HEK293 (cell line): ENCODE results near the gene ADGRB3.

Source experiments
- CTCF ChIA-PET: fragments of 350-600 bp; formaldehyde crosslinking; extraction: SDS; loops from one replicate; lab custom pipeline; 2021; ENCODE audit warnings: antibody characterized with exemption; lab: Yijun Ruan, JAX
- POLR2A ChIA-PET: fragments of 300-600 bp; formaldehyde crosslinking; extraction: SDS; loops from one replicate; lab custom pipeline; 2020; ENCODE audit warnings: antibody characterized with exemption, inconsistent platforms; lab: Yijun Ruan, JAX
- H3K27ac ChIP-seq: fragments of 200-500 bp; sonication (Bioruptor generic); 2 replicates; pipeline ENCODE4 v1.5.1; 2014; ENCODE audit warnings: low read depth, low read length, control low read depth, inconsistent platforms; ENCODE audit errors: extremely low read depth
- H3K36me3 ChIP-seq, 2 experiments: fragments of 200-500 bp in 1 of 2; sonication (Bioruptor generic) in 1 of 2; 1 replicate in 1 of 2; 2 replicates in 1 of 2; pipeline ENCODE4 v1.5.1; 2014 to 2017; ENCODE audit warnings: inconsistent platforms in 2 of 2, low read length in 2 of 2; ENCODE audit not compliant: control insufficient read depth in 2 of 2, insufficient read depth in 1 of 2
- H3K4me1 ChIP-seq: fragments of 200-500 bp; sonication (Bioruptor generic); 2 replicates; pipeline ENCODE4 v1.5.1; 2014; ENCODE audit warnings: mild to moderate bottlenecking, low read length, inconsistent platforms; ENCODE audit not compliant: control insufficient read depth, insufficient read depth
- H3K4me3 ChIP-seq: 2 replicates; pipeline ENCODE4 v1.5.1; 2011; ENCODE audit warnings: low read depth, mild to moderate bottlenecking, control low read depth, low read length, moderate library complexity
- H3K9me3 ChIP-seq: fragments of 200-500 bp; sonication (Bioruptor generic); 2 replicates; pipeline ENCODE4 v1.5.1; 2014; ENCODE audit warnings: low read depth, low read length, inconsistent platforms; ENCODE audit not compliant: control insufficient read depth, insufficient read depth
- FEZF1 ChIP-seq: fragments of 450-650 bp; formaldehyde crosslinking; IDR thresholded peaks from 2 replicates; pipeline ENCODE4 v1.5.1; 2016; ENCODE audit warnings: missing biosample characterization, missing genetic modification characterization
- GLIS2 ChIP-seq: fragments of 450-650 bp; formaldehyde crosslinking; IDR thresholded peaks from 2 replicates; pipeline ENCODE4 v1.5.1; 2016; ENCODE audit warnings: missing biosample characterization, missing genetic modification characterization
- INSM2 ChIP-seq: fragments of 450-650 bp; formaldehyde crosslinking; IDR thresholded peaks from 2 replicates; pipeline ENCODE4 v1.5.1; 2016; ENCODE audit warnings: missing biosample characterization, missing genetic modification characterization
- PRDM1 ChIP-seq: fragments of 450-650 bp; formaldehyde crosslinking; IDR thresholded peaks from 2 replicates; pipeline ENCODE4; 2016; ENCODE audit warnings: missing biosample characterization, missing genetic modification characterization
- PRDM2 ChIP-seq: fragments of 450-650 bp; formaldehyde crosslinking; IDR thresholded peaks from 2 replicates; pipeline ENCODE4 v1.5.1; 2016; ENCODE audit warnings: missing biosample characterization, missing genetic modification characterization, borderline replicate concordance
- ZFHX2 ChIP-seq: fragments of 450-650 bp; formaldehyde crosslinking; conservative IDR thresholded peaks from 2 replicates; pipeline ENCODE4 v1.5.1; 2016; ENCODE audit warnings: missing biosample characterization, missing genetic modification characterization
- ZFP3 ChIP-seq: fragments of 450-650 bp; formaldehyde crosslinking; IDR thresholded peaks from 2 replicates; pipeline ENCODE4 v1.5.1; 2016; ENCODE audit warnings: low read depth, missing biosample characterization, missing genetic modification characterization
- ZNF140 ChIP-seq: fragments of 450-650 bp; formaldehyde crosslinking; IDR thresholded peaks from 2 replicates; pipeline ENCODE4 v1.5.1; 2016; ENCODE audit warnings: missing biosample characterization, missing genetic modification characterization
- ZNF2 ChIP-seq: fragments of 450-650 bp; formaldehyde crosslinking; IDR thresholded peaks from 2 replicates; pipeline ENCODE4 v1.5.1; 2016; ENCODE audit warnings: missing biosample characterization, missing genetic modification characterization
- ZNF214 ChIP-seq: fragments of 450-650 bp; formaldehyde crosslinking; IDR thresholded peaks from 2 replicates; pipeline ENCODE4 v1.5.1; 2017; ENCODE audit warnings: missing biosample characterization, mild to moderate bottlenecking, missing genetic modification characterization, borderline replicate concordance
- ZNF24 ChIP-seq: fragments of 450-650 bp; formaldehyde crosslinking; IDR thresholded peaks from 2 replicates; pipeline ENCODE4 v1.5.1; 2016; ENCODE audit warnings: missing biosample characterization, missing genetic modification characterization
- ZNF391 ChIP-seq: fragments of 450-650 bp; formaldehyde crosslinking; IDR thresholded peaks from 2 replicates; pipeline ENCODE4 v1.5.1; 2016; ENCODE audit warnings: low read depth, missing biosample characterization, missing genetic modification characterization, borderline replicate concordance
- ZNF426 ChIP-seq: fragments of 450-650 bp; formaldehyde crosslinking; IDR thresholded peaks from 2 replicates; pipeline ENCODE4 v1.5.1; 2017; ENCODE audit warnings: missing biosample characterization, missing genetic modification characterization, mild to moderate bottlenecking, inconsistent platforms, moderate library complexity
- ZNF449 ChIP-seq: fragments of 450-650 bp; formaldehyde crosslinking; IDR thresholded peaks from 2 replicates; pipeline ENCODE4 v1.5.1; 2017; ENCODE audit warnings: missing biosample characterization, mild to moderate bottlenecking, missing genetic modification characterization, moderate library complexity
- ZNF48 ChIP-seq: fragments of 450-650 bp; formaldehyde crosslinking; IDR thresholded peaks from 2 replicates; pipeline ENCODE4 v1.5.1; 2016; ENCODE audit warnings: missing biosample characterization, missing genetic modification characterization
- ZNF558 ChIP-seq: fragments of 450-650 bp; formaldehyde crosslinking; IDR thresholded peaks from 2 replicates; pipeline ENCODE4 v1.5.1; 2016; ENCODE audit warnings: missing biosample characterization, missing genetic modification characterization
- ZNF596 ChIP-seq: fragments of 450-650 bp; IDR thresholded peaks from 2 replicates; pipeline ENCODE4 v1.5.0; 2018; ENCODE audit warnings: missing biosample characterization, mild to moderate bottlenecking, missing genetic modification characterization, moderate library complexity
- ZNF623 ChIP-seq: fragments of 450-650 bp; formaldehyde crosslinking; IDR thresholded peaks from 2 replicates; pipeline ENCODE4 v1.5.1; 2016; ENCODE audit warnings: missing biosample characterization, missing genetic modification characterization
- ZNF701 ChIP-seq: fragments of 450-650 bp; formaldehyde crosslinking; IDR thresholded peaks from 2 replicates; pipeline ENCODE4 v1.5.1; 2016; ENCODE audit warnings: missing biosample characterization, missing genetic modification characterization
- ZNF707 ChIP-seq: fragments of 450-650 bp; formaldehyde crosslinking; IDR thresholded peaks from 2 replicates; pipeline ENCODE4 v1.5.1; 2016; ENCODE audit warnings: missing biosample characterization, missing genetic modification characterization
- ZNF785 ChIP-seq: fragments of 450-650 bp; formaldehyde crosslinking; IDR thresholded peaks from 2 replicates; pipeline ENCODE4 v1.5.1; 2016; ENCODE audit warnings: missing biosample characterization, missing genetic modification characterization
- ZNF843 ChIP-seq: fragments of 450-650 bp; formaldehyde crosslinking; IDR thresholded peaks from 2 replicates; pipeline ENCODE4 v1.5.1; 2016; ENCODE audit warnings: missing biosample characterization, missing genetic modification characterization
- ZSCAN30 ChIP-seq: fragments of 450-650 bp; IDR thresholded peaks from 2 replicates; pipeline ENCODE4 v1.5.1; 2018; ENCODE audit warnings: missing biosample characterization, mild to moderate bottlenecking, missing genetic modification characterization, moderate library complexity
- TF ChIP-seq, protein P1 (sequence below): fragments of 450-650 bp; formaldehyde crosslinking; IDR thresholded peaks from 2 replicates; pipeline ENCODE4 v1.5.1; 2016; ENCODE audit warnings: missing biosample characterization, missing genetic modification characterization
- TF ChIP-seq, protein P2 (sequence below): fragments of 450-650 bp; formaldehyde crosslinking; IDR thresholded peaks from 2 replicates; pipeline ENCODE4 v1.5.1; 2016; ENCODE audit warnings: missing biosample characterization, missing genetic modification characterization, low read depth

ADGRB3 gene

DNA sequence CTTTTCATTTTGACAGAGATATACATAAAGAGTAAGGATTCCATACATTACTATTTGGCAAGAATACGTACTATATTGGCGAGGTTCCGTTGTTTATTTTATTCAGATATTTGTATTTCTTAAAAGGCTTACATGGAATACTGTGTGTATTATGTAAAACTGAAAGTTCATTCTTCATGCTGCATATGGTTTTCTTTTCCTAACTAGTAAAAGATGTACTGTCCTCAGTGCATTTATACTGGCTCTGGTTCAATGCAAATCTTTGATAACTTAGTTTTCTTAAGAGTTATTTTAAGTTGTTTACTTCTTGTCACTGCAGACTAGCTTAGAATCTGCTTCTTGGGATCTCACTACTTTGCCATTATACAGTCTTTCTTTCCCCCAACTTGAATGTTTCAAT is 42.0 kb downstream of the ADGRB3 start (continued):
- TF ChIP-seq INSM2 (tag by site-specific recombination) (no peak), PRDM1 (tag by site-specific recombination) (no peak), ZNF558 (tag by site-specific recombination) (no peak), ZNF623 (no peak), ZNF843 (tag by site-specific recombination) (no peak), ZFHX2 (tag by site-specific recombination) (no peak), ZNF426 (tag by site-specific recombination) (no peak), ZNF48 (tag by site-specific recombination) (no peak), GLIS2 (tag by site-specific recombination) (no peak), ZNF449 (tag by site-specific recombination) (no peak), ZNF707 (tag by site-specific recombination) (no peak), ZNF701 (tag by site-specific recombination) (no peak)

- ChIA-PET POLR2A (no interaction called here), CTCF (no interaction called here)
- TF ChIP-seq, protein P1, sequence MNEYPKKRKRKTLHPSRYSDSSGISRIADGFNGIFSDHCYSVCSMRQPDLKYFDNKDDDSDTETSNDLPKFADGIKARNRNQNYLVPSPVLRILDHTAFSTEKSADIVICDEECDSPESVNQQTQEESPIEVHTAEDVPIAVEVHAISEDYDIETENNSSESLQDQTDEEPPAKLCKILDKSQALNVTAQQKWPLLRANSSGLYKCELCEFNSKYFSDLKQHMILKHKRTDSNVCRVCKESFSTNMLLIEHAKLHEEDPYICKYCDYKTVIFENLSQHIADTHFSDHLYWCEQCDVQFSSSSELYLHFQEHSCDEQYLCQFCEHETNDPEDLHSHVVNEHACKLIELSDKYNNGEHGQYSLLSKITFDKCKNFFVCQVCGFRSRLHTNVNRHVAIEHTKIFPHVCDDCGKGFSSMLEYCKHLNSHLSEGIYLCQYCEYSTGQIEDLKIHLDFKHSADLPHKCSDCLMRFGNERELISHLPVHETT (tag by site-specific recombination) = no peak
- no peak for TF ChIP-seq ZNF214 (tag by site-specific recombination)
- TF ChIP-seq ZNF596 (tag by site-specific recombination) = no peak
- no peak for TF ChIP-seq ZNF140 (tag by site-specific recombination)
- TF ChIP-seq ZFP3 = no peak
- no peak for TF ChIP-seq ZNF2 (tag by site-specific recombination)
- no peak for TF ChIP-seq ZNF391
- no peak for TF ChIP-seq FEZF1 (tag by site-specific recombination)
- TF ChIP-seq, protein P2, sequence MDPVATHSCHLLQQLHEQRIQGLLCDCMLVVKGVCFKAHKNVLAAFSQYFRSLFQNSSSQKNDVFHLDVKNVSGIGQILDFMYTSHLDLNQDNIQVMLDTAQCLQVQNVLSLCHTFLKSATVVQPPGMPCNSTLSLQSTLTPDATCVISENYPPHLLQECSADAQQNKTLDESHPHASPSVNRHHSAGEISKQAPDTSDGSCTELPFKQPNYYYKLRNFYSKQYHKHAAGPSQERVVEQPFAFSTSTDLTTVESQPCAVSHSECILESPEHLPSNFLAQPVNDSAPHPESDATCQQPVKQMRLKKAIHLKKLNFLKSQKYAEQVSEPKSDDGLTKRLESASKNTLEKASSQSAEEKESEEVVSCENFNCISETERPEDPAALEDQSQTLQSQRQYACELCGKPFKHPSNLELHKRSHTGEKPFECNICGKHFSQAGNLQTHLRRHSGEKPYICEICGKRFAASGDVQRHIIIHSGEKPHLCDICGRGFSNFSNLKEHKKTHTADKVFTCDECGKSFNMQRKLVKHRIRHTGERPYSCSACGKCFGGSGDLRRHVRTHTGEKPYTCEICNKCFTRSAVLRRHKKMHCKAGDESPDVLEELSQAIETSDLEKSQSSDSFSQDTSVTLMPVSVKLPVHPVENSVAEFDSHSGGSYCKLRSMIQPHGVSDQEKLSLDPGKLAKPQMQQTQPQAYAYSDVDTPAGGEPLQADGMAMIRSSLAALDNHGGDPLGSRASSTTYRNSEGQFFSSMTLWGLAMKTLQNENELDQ = no peak
- TF ChIP-seq ZNF785 = no peak
- no peak for TF ChIP-seq PRDM2 (tag by site-specific recombination)
- TF ChIP-seq ZNF24 (tag by site-specific recombination) = no peak
- TF ChIP-seq ZSCAN30 = no peak
- no peaks in the 10 kb centered on the region for H3K4me1 ChIP-seq
- H3K9me3 ChIP-seq = no peaks in the 10 kb centered on the region
- no peak overlapping the region for H3K4me3 ChIP-seq
- H3K36me3 ChIP-seq = no peaks in the 10 kb centered on the region
- H3K27ac ChIP-seq = no peak overlapping the region
These were observed 44.3 kb downstream of the ADGRB3 start for GRCh38 chr6:68679399-68679798.
